Esophagus muscularis mucosa (tissue), 3 donors: Measurements from ENCODE around the gene TTC33.

ENCODE experiments used
- CTCF ChIP-seq, 3 experiments: fragments of 200-600 bp in 2 of 3; fragments of 450-650 bp in 1 of 3; sonication (generic) in 2 of 3; IDR thresholded peaks; one replicate each; pipeline ENCODE4 v1.5.1; 2017 to 2019; ENCODE audit warnings: antibody characterized with exemption in 3 of 3, mild to moderate bottlenecking in 2 of 3, moderate library complexity in 1 of 3
- POLR2A ChIP-seq: fragments of 450-650 bp; IDR thresholded peaks from one replicate; pipeline ENCODE4 v1.6.1; 2017; ENCODE audit warnings: antibody characterized with exemption, moderate library complexity, mild to moderate bottlenecking, low read depth

GRCh38 chr5:40688996-40689395 lies 66.8 kb downstream of the TTC33 start:
- no peak for TF ChIP-seq CTCF (IDR thresholded peaks at IDR 0.05)
- no peak for TF ChIP-seq POLR2A
